Osteoblast (primary cell): Measurements from ENCODE around the gene NMS. TPM values are rescaled to one million over a fixed set of nuclear protein-coding genes. Genes with fewer than 3 reads are reported as not detected.

Experiments
- DNase-seq: peaks from one replicate; pipeline ENCODE4 v3.0.0; 2011; ENCODE audit warnings: low spot score, mixed read lengths; ENCODE audit not compliant: insufficient read length; ENCODE audit errors: missing footprints
- H2AFZ ChIP-seq: 2 replicates; pipeline ENCODE4 v1.6.0; 2011; ENCODE audit warnings: mild to moderate bottlenecking, low read length
- H3K27ac ChIP-seq: 2 replicates; pipeline ENCODE4 v1.5.1; 2011; ENCODE audit warnings: mild to moderate bottlenecking, low read depth, low read length, moderate library complexity
- H3K27me3 ChIP-seq: 2 replicates; pipeline ENCODE4 v1.6.0; 2012; ENCODE audit warnings: mild to moderate bottlenecking, control low read depth, inconsistent platforms, low read length, moderate library complexity; ENCODE audit not compliant: insufficient read depth
- H3K36me3 ChIP-seq: 2 replicates; pipeline ENCODE4 v1.5.1; 2011; ENCODE audit warnings: mild to moderate bottlenecking, low read length, control low read depth, moderate library complexity; ENCODE audit not compliant: insufficient read depth
- H3K4me1 ChIP-seq: 2 replicates; pipeline ENCODE4 v1.5.1; 2011; ENCODE audit warnings: mild to moderate bottlenecking, low read length, control low read depth, moderate library complexity; ENCODE audit not compliant: insufficient read depth
- H3K4me2 ChIP-seq: 2 replicates; pipeline ENCODE4 v1.6.0; 2011; ENCODE audit warnings: mild to moderate bottlenecking, low read length; ENCODE audit not compliant: insufficient read depth
- H3K4me3 ChIP-seq: fragments of 200-600 bp; sonication (generic); 3 replicates; pipeline ENCODE4 v1.5.1; 2012; ENCODE audit warnings: mild to moderate bottlenecking, low read length, inconsistent platforms; ENCODE audit not compliant: insufficient read depth
- H3K79me2 ChIP-seq: 2 replicates; pipeline ENCODE4 v1.6.0; 2012; ENCODE audit warnings: mild to moderate bottlenecking, low read length, control low read depth, inconsistent platforms; ENCODE audit not compliant: insufficient read depth
- H3K9me3 ChIP-seq: 2 replicates; pipeline ENCODE4 v1.5.1; 2011; ENCODE audit warnings: low read depth, low read length, control low read depth
- H4K20me1 ChIP-seq: 2 replicates; pipeline ENCODE4 v1.6.0; 2012; ENCODE audit warnings: mild to moderate bottlenecking, low read length, control low read depth; ENCODE audit not compliant: insufficient read depth
- CTCF ChIP-seq: IDR thresholded peaks from 2 replicates; pipeline ENCODE4 v1.5.1; 2011; ENCODE audit warnings: mild to moderate bottlenecking, low read depth, low read length, moderate library complexity; ENCODE audit errors: extremely low read depth
- total RNA-seq: library from RNA; depleted of rRNA; stranded (reverse); fragments of >200 nt; gene quantifications from 2 replicates; pipeline ENCODE4 v1.2.3, GENCODE V29; 2012

The NMS gene
- total RNA-seq, 1 donor = not detected

- Histone ChIP-seq H2AFZ (no peak overlapping the region), H3K4me1 (no peaks in the 10 kb centered on the region), H3K79me2 (no peaks in the 10 kb centered on the region), H3K27ac (no peak overlapping the region), H3K4me3 (no peak overlapping the region), H3K9me3 (no peaks in the 10 kb centered on the region), H3K27me3 (no peaks in the 10 kb centered on the region), H3K36me3 (no peaks in the 10 kb centered on the region), H4K20me1 (no peaks in the 10 kb centered on the region), H3K4me2 (no peak overlapping the region)
- TF ChIP-seq CTCF = no peak
- no peak for DNase-seq
Observed at GRCh38 chr2:100529900-100530299, 59.6 kb downstream of the NMS start.

Other genes starting within 250 kb of the NMS start
- gene LONRF2, start 148.0 kb upstream of the NMS start, total RNA-seq = under 0.01 TPM in 2 replicates
- gene CHST10, start 52.8 kb upstream of the NMS start, total RNA-seq = 7.2 and 11.8 TPM in 2 replicates
- 12.3 and 13.3 TPM in 2 replicates for gene PDCL3, start 92.5 kb downstream of the NMS start, total RNA-seq